ENCODE data around the gene DVL1. TPM values are rescaled to one million over a fixed set of nuclear protein-coding genes. Genes with fewer than 3 reads are reported as not detected.

Gene DVL1
- total and polyA plus RNA-seq, 2 of the 13 experiments (the other 11 are each of a cell fraction or from before 2014, with no cell fraction given): 30.8 to 60.4 TPM

GRCh38 chr1:1305300-1306069 is 43.7 kb downstream of the DVL1 start (continued):
- TF ChIP-seq U2AF2 (IDR thresholded peaks at IDR 0.05; ENCODE audit: low read depth, low read length) (no peak), SIX1 (CRISPR knock-in tag; IDR thresholded peaks at IDR 0.05; ENCODE audit: borderline replicate concordance) (no peak), CHD2 (IDR thresholded peaks at IDR 0.05; ENCODE audit: low read depth, low read length) (no peak), MYC (CRISPR knock-in tag; IDR thresholded peaks at IDR 0.05; ENCODE audit: borderline replicate concordance) (peak; percentile 20), YEATS2 (CRISPR knock-in tag; IDR thresholded peaks at IDR 0.05; ENCODE audit: borderline replicate concordance) (no peak), ZFP82 (CRISPR knock-in tag; IDR thresholded peaks at IDR 0.05; ENCODE audit: borderline replicate concordance) (no peak), GLMP (CRISPR knock-in tag; IDR thresholded peaks at IDR 0.05; ENCODE audit: borderline replicate concordance) (no peak), HOXA3 (CRISPR knock-in tag; IDR thresholded peaks at IDR 0.05) (peak; percentile 11; the same call in 1 of the 2 replicates), FOSL1 (CRISPR knock-in tag; IDR thresholded peaks at IDR 0.05; ENCODE audit: borderline replicate concordance) (peak; percentile 67; the same call in 1 of the 2 replicates), ZEB1 (IDR thresholded peaks at IDR 0.05; ENCODE audit: insufficient replicate concordance, low read depth) (no peak), ZNF256 (CRISPR knock-in tag; conservative IDR thresholded peaks at IDR 0.05) (no peak), JUNB (CRISPR knock-in tag; IDR thresholded peaks at IDR 0.05; ENCODE audit: borderline replicate concordance) (no peak), FOXM1 (CRISPR knock-in tag; IDR thresholded peaks at IDR 0.05) (no peak), ZNF12 (CRISPR knock-in tag; IDR thresholded peaks at IDR 0.05) (no peak), ZNF598 (CRISPR knock-in tag; IDR thresholded peaks at IDR 0.05; ENCODE audit: borderline replicate concordance) (no peak), PAXIP1 (CRISPR knock-in tag; conservative IDR thresholded peaks at IDR 0.05) (no peak), ZIK1 (CRISPR knock-in tag; IDR thresholded peaks at IDR 0.05; ENCODE audit: borderline replicate concordance, low read depth) (no peak), ETV5 (CRISPR knock-in tag; IDR thresholded peaks at IDR 0.05; ENCODE audit: borderline replicate concordance) (no peak), CBX5 (CRISPR knock-in tag; IDR thresholded peaks at IDR 0.05; ENCODE audit: borderline replicate concordance) (no peak), ZNF678 (CRISPR knock-in tag; IDR thresholded peaks at IDR 0.05) (no peak), ZNF674 (CRISPR knock-in tag; IDR thresholded peaks at IDR 0.05; ENCODE audit: low read depth) (no peak), TAF15 (IDR thresholded peaks at IDR 0.05; ENCODE audit: low read depth, low read length, poor library complexity, severe bottlenecking) (no peak)
- TF ChIP-seq, protein P1, sequence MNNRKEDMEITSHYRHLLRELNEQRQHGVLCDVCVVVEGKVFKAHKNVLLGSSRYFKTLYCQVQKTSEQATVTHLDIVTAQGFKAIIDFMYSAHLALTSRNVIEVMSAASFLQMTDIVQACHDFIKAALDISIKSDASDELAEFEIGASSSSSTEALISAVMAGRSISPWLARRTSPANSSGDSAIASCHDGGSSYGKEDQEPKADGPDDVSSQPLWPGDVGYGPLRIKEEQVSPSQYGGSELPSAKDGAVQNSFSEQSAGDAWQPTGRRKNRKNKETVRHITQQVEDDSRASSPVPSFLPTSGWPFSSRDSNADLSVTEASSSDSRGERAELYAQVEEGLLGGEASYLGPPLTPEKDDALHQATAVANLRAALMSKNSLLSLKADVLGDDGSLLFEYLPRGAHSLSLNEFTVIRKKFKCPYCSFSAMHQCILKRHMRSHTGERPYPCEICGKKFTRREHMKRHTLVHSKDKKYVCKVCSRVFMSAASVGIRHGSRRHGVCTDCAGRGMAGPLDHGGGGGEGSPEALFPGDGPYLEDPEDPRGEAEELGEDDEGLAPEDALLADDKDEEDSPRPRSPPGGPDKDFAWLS (CRISPR knock-in tag; IDR thresholded peaks at IDR 0.05; ENCODE audit: borderline replicate concordance): no peak

Measured in HepG2 (cell line).